SK-N-SH (cell line): ENCODE data around the gene HDAC4. TPM values are rescaled to one million over a fixed set of nuclear protein-coding genes. Genes with fewer than 3 reads are reported as not detected.

Source experiments
- CTCF ChIA-PET: fragments of 300-600, 350-600 bp; formaldehyde crosslinking; extraction: SDS; loops from one replicate; lab custom pipeline; 2021; lab: Yijun Ruan, JAX
- POLR2A ChIA-PET: fragments of 350-600 bp; sonication (Branson Sonifier 250); formaldehyde crosslinking; extraction: SDS; loops from one replicate; lab custom pipeline; 2020; ENCODE audit warnings: antibody characterized with exemption, inconsistent platforms; lab: Yijun Ruan, JAX
- DNase-seq: peaks from one replicate; pipeline ENCODE4 v3.0.0; 2012
- H2AFZ ChIP-seq: fragments of 200-600 bp; sonication (generic); 2 replicates; pipeline ENCODE4 v1.8.1; 2016; ENCODE audit warnings: antibody characterized with exemption, mild to moderate bottlenecking, low read depth
- H3F3A ChIP-seq: fragments of 200-600 bp; sonication (generic); replicated peaks from 2 replicates; pipeline ENCODE3; 2016; ENCODE audit warnings: antibody characterized with exemption, mild to moderate bottlenecking; ENCODE audit not compliant: insufficient read depth
- H3K27ac ChIP-seq, 2 experiments: fragments of 200-500 bp in 1 of 2; fragments of 200-600 bp in 1 of 2; sonication (Bioruptor generic) in 1 of 2; sonication (generic), shearing (Covaris generic) in 1 of 2; 2 replicates each; pipeline versions ENCODE4 v1.5.1 to v1.6.1; 2014 to 2016; ENCODE audit warnings: low read depth in 2 of 2, inconsistent platforms in 1 of 2, low read length in 1 of 2, mild to moderate bottlenecking in 1 of 2, mixed read lengths in 1 of 2
- H3K27me3 ChIP-seq: fragments of 200-600 bp; sonication (generic), shearing (Covaris generic); 2 replicates; pipeline ENCODE4 v1.6.1; 2016; ENCODE audit warnings: mixed run types; ENCODE audit not compliant: insufficient read depth
- H3K36me3 ChIP-seq, 2 experiments: fragments of 200-500 bp in 1 of 2; fragments of 200-600 bp in 1 of 2; sonication (Bioruptor generic) in 1 of 2; sonication (generic) in 1 of 2; replicated peaks in 1 of 2; 2 replicates each; pipeline versions ENCODE3 to v1.5.1; 2014 to 2016; ENCODE audit warnings: low read length in 1 of 2, mild to moderate bottlenecking in 1 of 2; ENCODE audit not compliant: insufficient read depth in 2 of 2, control insufficient read depth in 1 of 2
- H3K4me1 ChIP-seq, 2 experiments: fragments of 200-500 bp in 1 of 2; fragments of 200-600 bp in 1 of 2; sonication (Bioruptor generic) in 1 of 2; sonication (generic), shearing (Covaris generic) in 1 of 2; 2 replicates each; pipeline versions ENCODE4 v1.5.1 to v1.6.1; 2014 to 2016; ENCODE audit warnings: low read depth in 1 of 2, low read length in 1 of 2, mixed run types in 1 of 2; ENCODE audit not compliant: insufficient read depth in 2 of 2, control insufficient read depth in 1 of 2
- H3K4me2 ChIP-seq: fragments of 200-600 bp; sonication (generic), shearing (Covaris generic); 2 replicates; pipeline ENCODE4 v1.6.1; 2017; ENCODE audit warnings: mixed run types
- H3K4me3 ChIP-seq, 2 experiments: fragments of 200-500 bp in 1 of 2; fragments of 200-600 bp in 1 of 2; sonication (Bioruptor generic) in 1 of 2; sonication (generic), shearing (Covaris generic) in 1 of 2; 2 replicates each; pipeline versions ENCODE4 v1.5.1 to v1.8.1; 2014 to 2016; ENCODE audit warnings: low read depth in 2 of 2, inconsistent platforms in 1 of 2, low read length in 1 of 2, mild to moderate bottlenecking in 1 of 2, mixed read lengths in 1 of 2, moderate library complexity in 1 of 2
- H3K79me2 ChIP-seq: fragments of 200-600 bp; sonication (generic); 2 replicates; pipeline ENCODE4 v1.8.1; 2017; ENCODE audit warnings: mild to moderate bottlenecking; ENCODE audit not compliant: insufficient read depth
- H3K9ac ChIP-seq: fragments of 200-600 bp; sonication (generic); 2 replicates; pipeline ENCODE4 v1.6.1; 2017; ENCODE audit warnings: mixed run types
- H3K9me2 ChIP-seq: fragments of 200-600 bp; sonication (generic); 2 replicates; pipeline ENCODE4 v1.6.1; 2017; ENCODE audit warnings: mixed run types
- H3K9me3 ChIP-seq: fragments of 200-600 bp; sonication (generic); 2 replicates; pipeline ENCODE4 v1.6.1; 2017; ENCODE audit warnings: mixed run types, mild to moderate bottlenecking, moderate library complexity
- H4K20me1 ChIP-seq: fragments of 200-600 bp; sonication (generic); 2 replicates; pipeline ENCODE4 v1.6.1; 2017; ENCODE audit warnings: mild to moderate bottlenecking, mixed run types; ENCODE audit not compliant: insufficient read depth
- FOSL2 ChIP-seq: IDR thresholded peaks from 2 replicates; pipeline ENCODE4 v1.4.0; 2012; ENCODE audit warnings: low read depth, mild to moderate bottlenecking, moderate library complexity, borderline replicate concordance
- FOXJ3 ChIP-seq: sonication (generic); formaldehyde crosslinking; IDR thresholded peaks from 2 replicates; pipeline ENCODE4 v1.5.1; 2020; ENCODE audit warnings: mild to moderate bottlenecking, missing genetic modification reagents
- RCOR1 ChIP-seq: fragments of 150-350 bp; IDR thresholded peaks from 2 replicates; pipeline ENCODE4 v1.6.1; 2017; ENCODE audit warnings: antibody characterized with exemption, low read length
- RFX5 ChIP-seq: IDR thresholded peaks from 2 replicates; pipeline ENCODE4 v1.6.1; 2012; ENCODE audit warnings: mild to moderate bottlenecking, improper control_type of control experiment, low read length
- SIN3A ChIP-seq: IDR thresholded peaks from 2 replicates; pipeline ENCODE4 v1.6.1; 2012; ENCODE audit warnings: low read depth, mild to moderate bottlenecking, low read length, moderate library complexity, borderline replicate concordance
- WGBS: methylation state at CpG from one replicate; pipeline ENCODE4 v1.1.6; 2017; ENCODE audit warnings: low lambda C conversion rate; 5-methylcytosine and 5-hydroxymethylcytosine counted together
- polyA plus RNA-seq, 3 experiments: library from polyadenylated mRNA; depleted of rRNA; stranded (reverse); fragments of >200 nt; gene quantifications; 2 replicates each; pipeline ENCODE4 v1.2.3, GENCODE V29; 2012
- TF ChIP-seq, protein P1 (sequence below): IDR thresholded peaks from 2 replicates; pipeline ENCODE4 v1.4.0; 2012; ENCODE audit warnings: low read depth, borderline replicate concordance
- TF ChIP-seq, protein P2 (sequence below): IDR thresholded peaks from 2 replicates; pipeline ENCODE4 v1.6.1; 2012; ENCODE audit warnings: mild to moderate bottlenecking, low read depth, low read length, moderate library complexity
- TF ChIP-seq, protein P3 (sequence below): fragments of 150-350 bp; IDR thresholded peaks from 2 replicates; pipeline ENCODE4 v1.6.1; 2016; ENCODE audit warnings: mild to moderate bottlenecking, low read depth, low read length
- TF ChIP-seq, protein P4 (sequence below): IDR thresholded peaks from 2 replicates; pipeline ENCODE4; 2012

HDAC4 gene
- polyA plus RNA-seq, 1 of the 3 experiments (the other 2 are of a cell fraction) = 5.5 TPM

DNA sequence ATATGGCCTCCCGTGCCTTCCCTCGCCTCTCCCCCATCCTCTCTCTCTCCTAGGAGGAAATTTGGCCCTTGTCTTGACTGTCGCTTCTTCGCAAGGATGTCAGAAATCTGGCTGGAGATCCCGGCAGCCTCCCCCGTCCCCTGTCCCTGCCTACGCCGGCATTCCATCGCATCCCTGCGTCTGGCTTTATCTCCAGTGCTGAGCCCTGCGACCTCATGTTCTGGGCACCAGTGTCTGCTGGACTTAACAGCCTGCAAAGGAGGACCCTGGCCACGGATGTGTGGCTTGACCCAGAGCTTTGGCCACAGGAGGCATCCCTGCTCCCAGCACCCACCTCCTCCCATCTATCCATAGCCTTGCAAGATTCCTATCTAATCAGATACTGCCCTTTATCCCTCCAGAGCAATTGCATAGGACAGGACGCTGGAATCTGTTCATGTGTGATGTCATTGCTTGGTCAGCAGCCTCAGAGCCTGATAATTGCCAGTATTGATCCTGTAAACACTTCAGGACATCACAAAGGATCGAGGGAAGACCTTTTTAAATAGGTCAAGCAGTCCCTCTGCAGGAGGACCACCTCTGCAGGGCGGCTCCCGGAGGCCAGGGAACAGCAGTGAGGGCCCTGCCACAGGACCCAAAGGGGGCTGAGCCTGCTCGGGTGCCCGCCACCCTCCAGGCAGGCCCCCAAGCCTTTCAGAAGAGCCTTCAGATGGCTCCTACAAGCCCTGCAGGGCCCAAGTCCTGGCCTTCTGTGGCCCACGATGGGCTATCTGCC lies 384.7 kb downstream of the HDAC4 start:
- no peak overlapping the region for H3K4me2 ChIP-seq
- TF ChIP-seq FOSL2 = no peak
- TF ChIP-seq, protein P1, sequence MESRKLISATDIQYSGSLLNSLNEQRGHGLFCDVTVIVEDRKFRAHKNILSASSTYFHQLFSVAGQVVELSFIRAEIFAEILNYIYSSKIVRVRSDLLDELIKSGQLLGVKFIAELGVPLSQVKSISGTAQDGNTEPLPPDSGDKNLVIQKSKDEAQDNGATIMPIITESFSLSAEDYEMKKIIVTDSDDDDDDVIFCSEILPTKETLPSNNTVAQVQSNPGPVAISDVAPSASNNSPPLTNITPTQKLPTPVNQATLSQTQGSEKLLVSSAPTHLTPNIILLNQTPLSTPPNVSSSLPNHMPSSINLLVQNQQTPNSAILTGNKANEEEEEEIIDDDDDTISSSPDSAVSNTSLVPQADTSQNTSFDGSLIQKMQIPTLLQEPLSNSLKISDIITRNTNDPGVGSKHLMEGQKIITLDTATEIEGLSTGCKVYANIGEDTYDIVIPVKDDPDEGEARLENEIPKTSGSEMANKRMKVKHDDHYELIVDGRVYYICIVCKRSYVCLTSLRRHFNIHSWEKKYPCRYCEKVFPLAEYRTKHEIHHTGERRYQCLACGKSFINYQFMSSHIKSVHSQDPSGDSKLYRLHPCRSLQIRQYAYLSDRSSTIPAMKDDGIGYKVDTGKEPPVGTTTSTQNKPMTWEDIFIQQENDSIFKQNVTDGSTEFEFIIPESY = no peak
- no peak for TF ChIP-seq SIN3A
- no peak for DNase-seq
- no peaks in the 10 kb centered on the region for H3K9me2 ChIP-seq
- H3K9ac ChIP-seq = no peak overlapping the region
- no peaks in the 10 kb centered on the region for H3K79me2 ChIP-seq
- H2AFZ ChIP-seq = no peak overlapping the region
- H3K27ac ChIP-seq = no peak overlapping the region
- H3K4me3 ChIP-seq = no peak overlapping the region
- no peaks in the 10 kb centered on the region for H3K36me3 ChIP-seq
- no peaks in the 10 kb centered on the region for H3K27me3 ChIP-seq
- no peaks in the 10 kb centered on the region for H3K4me1 ChIP-seq
- no peaks in the 10 kb centered on the region for H3F3A ChIP-seq
- ChIA-PET CTCF (interaction anchor here (1.0 kb wide), 1 partner anchor 45 kb away, joined by 3 read pairs; no protein-coding TSS in a partner anchor), POLR2A (no interaction called here)
- 59% methylated on average over 16 of the region's 19 CpGs for WGBS
- no peaks in the 10 kb centered on the region for H3K9me3 ChIP-seq
- no peaks in the 10 kb centered on the region for H4K20me1 ChIP-seq

DNA sequence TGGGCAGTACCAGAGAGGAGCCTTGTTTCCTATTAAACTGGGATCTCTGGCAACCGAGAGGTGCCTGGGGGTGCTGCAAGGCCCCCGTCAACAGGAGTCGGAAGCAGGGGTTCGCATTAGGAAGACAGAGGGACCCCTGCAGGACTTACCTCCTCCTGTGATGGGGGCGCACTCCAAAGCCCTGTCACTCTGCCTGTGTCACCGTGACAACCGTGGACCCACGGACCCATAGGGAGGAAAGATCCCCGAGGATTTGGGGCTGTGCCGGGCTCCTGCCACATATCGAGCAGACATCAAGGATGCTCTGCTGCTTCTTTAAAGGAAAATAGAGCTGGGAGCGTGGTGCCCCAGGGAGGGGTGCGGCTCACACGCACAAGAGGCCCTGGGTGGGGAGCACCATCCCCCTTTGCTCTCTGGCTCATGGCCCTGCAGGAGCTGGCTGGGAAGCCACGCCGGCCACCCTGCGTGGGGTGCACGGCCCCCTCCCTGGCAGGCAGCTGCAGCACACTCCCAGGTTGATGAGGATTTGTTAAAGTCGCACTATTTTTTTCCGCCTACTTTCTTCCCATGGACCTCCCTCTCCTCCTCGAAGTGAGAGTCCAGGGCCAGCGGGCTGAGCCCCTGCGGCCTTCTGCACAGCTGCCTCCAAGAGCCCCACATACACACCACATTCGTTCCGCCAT lies 385.5 kb downstream of the HDAC4 start:
- ChIA-PET POLR2A (no interaction called here), CTCF (interaction anchor here (1.0 kb wide), 1 partner anchor 45 kb away, joined by 3 read pairs; no protein-coding TSS in a partner anchor)
- Histone ChIP-seq H3K27me3 (no peaks in the 10 kb centered on the region), H3K4me1 (no peaks in the 10 kb centered on the region), H3K4me3 (no peak overlapping the region), H3K36me3 (no peaks in the 10 kb centered on the region), H3K27ac (no peak overlapping the region), H2AFZ (no peak overlapping the region), H3K9me3 (no peaks in the 10 kb centered on the region), H3K79me2 (no peaks in the 10 kb centered on the region), H3K4me2 (no peak overlapping the region), H3K9ac (no peak overlapping the region), H3F3A (no peaks in the 10 kb centered on the region), H3K9me2 (no peaks in the 10 kb centered on the region), H4K20me1 (no peaks in the 10 kb centered on the region)
- no peak for TF ChIP-seq RCOR1
- WGBS = 68% methylated on average over 16 of the region's 25 CpGs
- DNase-seq = no peak

DNA sequence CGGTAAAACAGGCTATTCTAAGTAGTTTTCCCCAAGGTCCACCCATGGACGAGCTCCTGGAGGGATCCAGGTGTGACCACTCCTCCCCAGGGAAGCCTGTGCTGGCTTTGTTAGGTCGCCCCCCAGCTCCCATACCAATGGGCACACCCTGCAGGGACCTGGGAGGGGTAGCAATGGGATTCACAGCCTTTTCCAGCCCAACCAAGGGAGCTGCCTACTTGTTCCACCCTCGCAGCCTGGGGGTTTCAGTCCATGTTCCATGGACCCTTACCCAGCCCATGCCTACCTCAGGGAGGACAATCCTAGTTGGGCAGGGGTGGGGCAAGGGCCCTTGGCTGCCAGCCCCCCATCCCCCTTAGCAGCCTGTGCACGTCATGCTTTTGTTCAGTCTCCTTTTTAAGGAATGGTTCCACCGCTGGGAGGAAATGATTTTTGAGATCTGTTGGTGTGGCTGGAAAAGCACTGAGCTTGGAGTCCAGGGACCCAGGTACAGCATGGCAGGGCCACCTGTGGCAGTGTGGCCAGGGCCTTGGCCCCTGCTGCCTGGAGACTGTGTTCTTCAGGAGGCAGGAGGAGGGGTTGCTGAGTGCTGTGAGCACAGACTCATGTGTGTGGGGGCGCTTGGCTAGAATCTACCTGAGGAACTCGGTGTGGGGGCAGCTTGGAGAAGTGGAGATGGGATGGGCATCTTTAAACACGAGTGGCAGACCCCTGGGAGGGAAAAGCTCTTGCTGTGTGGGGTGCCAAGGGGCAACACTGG lies 386.2 kb downstream of the HDAC4 start:
- no peak overlapping the region for H3K27ac ChIP-seq
- CTCF ChIA-PET = interaction anchor here (1.1 to 1.3 kb wide), 2 partner anchors 92 to 491 kb away, joined by 3 read pairs; no protein-coding TSS in a partner anchor
- no peaks in the 10 kb centered on the region for H3K4me1 ChIP-seq
- no peak for DNase-seq
- no peak overlapping the region for H3K4me2 ChIP-seq
- H3K79me2 ChIP-seq = no peaks in the 10 kb centered on the region
- H3K9ac ChIP-seq = no peak overlapping the region
- H3F3A ChIP-seq = no peaks in the 10 kb centered on the region
- WGBS = 32% methylated on average over 8 of the region's 9 CpGs
- H3K9me2 ChIP-seq = no peaks in the 10 kb centered on the region
- no peaks in the 10 kb centered on the region for H3K27me3 ChIP-seq
- H2AFZ ChIP-seq = no peak overlapping the region
- no peaks in the 10 kb centered on the region for H4K20me1 ChIP-seq
- POLR2A ChIA-PET = no interaction called here
- no peak overlapping the region for H3K4me3 ChIP-seq
- H3K36me3 ChIP-seq = no peaks in the 10 kb centered on the region
- H3K9me3 ChIP-seq = no peaks in the 10 kb centered on the region
- TF ChIP-seq RFX5 (no peak), FOXJ3 (CRISPR knock-in tag) (no peak)
- TF ChIP-seq, protein P2, sequence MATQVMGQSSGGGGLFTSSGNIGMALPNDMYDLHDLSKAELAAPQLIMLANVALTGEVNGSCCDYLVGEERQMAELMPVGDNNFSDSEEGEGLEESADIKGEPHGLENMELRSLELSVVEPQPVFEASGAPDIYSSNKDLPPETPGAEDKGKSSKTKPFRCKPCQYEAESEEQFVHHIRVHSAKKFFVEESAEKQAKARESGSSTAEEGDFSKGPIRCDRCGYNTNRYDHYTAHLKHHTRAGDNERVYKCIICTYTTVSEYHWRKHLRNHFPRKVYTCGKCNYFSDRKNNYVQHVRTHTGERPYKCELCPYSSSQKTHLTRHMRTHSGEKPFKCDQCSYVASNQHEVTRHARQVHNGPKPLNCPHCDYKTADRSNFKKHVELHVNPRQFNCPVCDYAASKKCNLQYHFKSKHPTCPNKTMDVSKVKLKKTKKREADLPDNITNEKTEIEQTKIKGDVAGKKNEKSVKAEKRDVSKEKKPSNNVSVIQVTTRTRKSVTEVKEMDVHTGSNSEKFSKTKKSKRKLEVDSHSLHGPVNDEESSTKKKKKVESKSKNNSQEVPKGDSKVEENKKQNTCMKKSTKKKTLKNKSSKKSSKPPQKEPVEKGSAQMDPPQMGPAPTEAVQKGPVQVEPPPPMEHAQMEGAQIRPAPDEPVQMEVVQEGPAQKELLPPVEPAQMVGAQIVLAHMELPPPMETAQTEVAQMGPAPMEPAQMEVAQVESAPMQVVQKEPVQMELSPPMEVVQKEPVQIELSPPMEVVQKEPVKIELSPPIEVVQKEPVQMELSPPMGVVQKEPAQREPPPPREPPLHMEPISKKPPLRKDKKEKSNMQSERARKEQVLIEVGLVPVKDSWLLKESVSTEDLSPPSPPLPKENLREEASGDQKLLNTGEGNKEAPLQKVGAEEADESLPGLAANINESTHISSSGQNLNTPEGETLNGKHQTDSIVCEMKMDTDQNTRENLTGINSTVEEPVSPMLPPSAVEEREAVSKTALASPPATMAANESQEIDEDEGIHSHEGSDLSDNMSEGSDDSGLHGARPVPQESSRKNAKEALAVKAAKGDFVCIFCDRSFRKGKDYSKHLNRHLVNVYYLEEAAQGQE = no peak
- TF ChIP-seq, protein P3, sequence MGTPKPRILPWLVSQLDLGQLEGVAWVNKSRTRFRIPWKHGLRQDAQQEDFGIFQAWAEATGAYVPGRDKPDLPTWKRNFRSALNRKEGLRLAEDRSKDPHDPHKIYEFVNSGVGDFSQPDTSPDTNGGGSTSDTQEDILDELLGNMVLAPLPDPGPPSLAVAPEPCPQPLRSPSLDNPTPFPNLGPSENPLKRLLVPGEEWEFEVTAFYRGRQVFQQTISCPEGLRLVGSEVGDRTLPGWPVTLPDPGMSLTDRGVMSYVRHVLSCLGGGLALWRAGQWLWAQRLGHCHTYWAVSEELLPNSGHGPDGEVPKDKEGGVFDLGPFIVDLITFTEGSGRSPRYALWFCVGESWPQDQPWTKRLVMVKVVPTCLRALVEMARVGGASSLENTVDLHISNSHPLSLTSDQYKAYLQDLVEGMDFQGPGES = no peak
- TF ChIP-seq, protein P4, sequence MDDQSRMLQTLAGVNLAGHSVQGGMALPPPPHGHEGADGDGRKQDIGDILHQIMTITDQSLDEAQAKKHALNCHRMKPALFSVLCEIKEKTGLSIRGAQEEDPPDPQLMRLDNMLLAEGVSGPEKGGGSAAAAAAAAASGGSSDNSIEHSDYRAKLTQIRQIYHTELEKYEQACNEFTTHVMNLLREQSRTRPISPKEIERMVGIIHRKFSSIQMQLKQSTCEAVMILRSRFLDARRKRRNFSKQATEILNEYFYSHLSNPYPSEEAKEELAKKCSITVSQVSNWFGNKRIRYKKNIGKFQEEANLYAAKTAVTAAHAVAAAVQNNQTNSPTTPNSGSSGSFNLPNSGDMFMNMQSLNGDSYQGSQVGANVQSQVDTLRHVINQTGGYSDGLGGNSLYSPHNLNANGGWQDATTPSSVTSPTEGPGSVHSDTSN = no peak
